CD4-positive, alpha-beta T cell treated with Interleukin-1 beta for 1 hour (primary cell): ENCODE results near the gene MYO10.

Experiments
- DNase-seq, 2 donors: peaks; one replicate each; pipeline ENCODE4 v3.0.0-alpha.2; 2020 to 2022

Gene MYO10

DNA sequence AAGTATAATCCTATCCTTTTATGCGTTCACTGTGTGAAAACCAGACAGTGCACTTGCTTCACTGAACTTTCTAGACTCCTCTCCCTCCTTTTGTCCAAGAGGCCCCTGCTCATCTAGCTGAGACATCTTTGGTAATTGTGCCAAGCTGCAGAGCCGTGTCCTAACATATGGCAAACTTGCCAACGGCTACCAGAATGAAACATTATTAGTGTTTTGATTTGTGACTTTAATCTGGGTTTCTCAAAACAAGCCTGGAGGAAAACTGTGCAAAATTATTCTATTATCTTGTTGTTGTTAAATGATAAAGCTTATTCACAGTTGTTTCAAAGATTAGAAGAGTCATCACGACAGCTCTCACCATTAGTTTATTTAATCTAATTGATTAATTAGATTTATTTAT, 240.3 kb downstream of the MYO10 start:
- DNase-seq: no peak

DNA sequence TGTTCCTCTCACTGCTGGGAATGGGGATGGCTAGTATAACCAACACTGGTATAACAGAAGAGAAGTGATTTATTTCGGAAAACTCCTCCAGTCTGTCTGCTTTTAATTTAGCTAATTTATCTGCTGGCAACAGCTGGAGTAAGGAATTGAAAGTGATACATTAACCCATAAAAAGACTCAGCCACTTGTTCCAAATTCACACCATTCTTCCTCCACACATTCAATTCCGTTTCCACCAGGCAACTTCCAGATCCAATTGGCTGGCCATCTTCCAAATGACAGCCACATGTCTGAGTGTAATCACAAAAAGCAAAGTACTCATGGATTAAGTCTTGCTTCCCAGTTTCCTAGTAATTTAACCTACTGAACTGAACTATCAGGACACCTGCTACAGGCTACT, 242.2 kb downstream of the MYO10 start:
- DNase-seq: no peak

DNA sequence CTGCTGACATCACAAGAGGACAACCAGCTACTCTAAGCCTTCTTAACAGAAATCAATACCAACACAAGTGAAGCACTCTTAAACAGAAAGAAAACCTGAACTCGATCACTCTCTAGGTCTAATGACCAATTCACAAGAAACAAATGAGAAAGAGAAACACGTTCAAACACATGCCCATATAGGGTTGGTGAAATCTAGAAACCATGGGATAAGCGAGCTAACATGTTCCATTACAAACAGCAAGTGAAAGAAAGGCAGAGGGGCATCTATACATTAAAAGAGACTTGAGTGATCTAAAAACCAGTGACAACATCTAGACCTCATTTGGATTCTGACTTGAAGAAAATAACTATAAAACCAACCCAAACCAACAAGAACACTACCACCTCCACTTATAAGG, 244.4 kb downstream of the MYO10 start:
- DNase-seq: no peak

DNA sequence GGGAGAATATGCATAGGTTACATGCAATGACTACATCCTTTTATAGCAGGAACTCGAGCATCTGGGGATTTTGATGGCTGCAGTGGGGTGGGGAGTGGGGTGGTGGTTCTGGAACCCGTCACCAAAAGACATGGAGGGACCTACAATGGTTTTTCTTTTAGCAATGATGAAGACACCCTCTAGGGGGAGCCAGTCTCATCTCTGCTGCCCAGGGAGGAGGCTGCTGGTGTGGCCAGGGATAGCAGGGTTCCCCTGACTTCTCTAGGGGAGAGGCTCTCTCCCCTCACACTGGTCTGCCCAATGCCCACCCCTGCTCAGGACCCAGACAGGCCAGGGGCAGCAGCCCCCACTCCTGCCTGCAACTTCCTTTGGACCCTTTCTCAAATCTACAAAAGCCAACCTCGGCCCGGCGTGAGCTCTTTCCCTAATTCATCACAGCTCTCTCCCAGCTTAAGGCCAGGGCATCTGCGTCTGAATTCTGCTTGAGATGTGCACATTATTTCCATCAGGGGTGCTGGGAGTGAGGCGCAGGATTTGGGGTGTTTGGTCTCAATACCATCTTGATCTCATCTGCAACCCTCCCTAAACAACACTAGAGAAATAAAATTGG, 245.7 kb downstream of the MYO10 start:
- DNase-seq: peak in 1 of 2 donors; percentile 4

DNA sequence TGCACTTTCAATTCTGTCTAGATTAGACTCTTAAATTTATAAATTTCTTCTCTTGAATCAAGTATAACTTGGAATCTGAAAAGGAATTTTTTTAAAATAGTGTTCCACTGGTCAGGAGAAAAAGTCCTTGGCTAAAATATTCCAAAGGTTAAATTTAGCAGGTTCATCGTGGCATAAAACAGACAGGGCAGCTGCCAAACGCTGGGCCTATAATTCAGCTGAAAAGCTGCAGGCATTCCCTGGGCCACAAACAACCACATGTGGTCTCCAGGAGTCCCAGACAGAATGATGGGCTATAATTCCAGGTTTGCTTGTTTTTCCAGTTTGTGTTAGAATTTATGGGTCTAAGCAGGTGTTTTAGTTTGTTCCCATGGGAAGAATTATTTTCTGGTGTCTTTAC, 248.2 kb downstream of the MYO10 start:
- DNase-seq: no peak

DNA sequence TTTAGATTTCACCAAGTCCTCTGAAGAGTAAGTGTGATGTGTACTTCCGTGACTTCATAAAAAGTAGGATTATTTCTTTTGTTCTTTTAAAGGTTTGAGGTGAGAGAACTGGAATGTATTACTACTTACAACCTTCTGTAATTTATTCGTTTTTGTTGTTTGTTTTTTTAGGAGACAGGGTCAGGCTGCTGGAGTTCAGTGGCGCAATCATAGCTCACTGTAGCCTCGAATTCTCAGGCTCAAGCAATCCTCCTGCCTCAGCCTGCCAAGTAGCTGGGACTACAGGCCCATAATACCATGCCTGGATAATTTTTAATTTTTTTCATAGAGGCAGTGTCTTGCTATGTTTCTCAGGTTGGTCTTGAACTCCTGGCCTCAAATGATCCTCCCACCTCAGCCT, 251.0 kb downstream of the MYO10 start:
- DNase-seq: no peak

DNA sequence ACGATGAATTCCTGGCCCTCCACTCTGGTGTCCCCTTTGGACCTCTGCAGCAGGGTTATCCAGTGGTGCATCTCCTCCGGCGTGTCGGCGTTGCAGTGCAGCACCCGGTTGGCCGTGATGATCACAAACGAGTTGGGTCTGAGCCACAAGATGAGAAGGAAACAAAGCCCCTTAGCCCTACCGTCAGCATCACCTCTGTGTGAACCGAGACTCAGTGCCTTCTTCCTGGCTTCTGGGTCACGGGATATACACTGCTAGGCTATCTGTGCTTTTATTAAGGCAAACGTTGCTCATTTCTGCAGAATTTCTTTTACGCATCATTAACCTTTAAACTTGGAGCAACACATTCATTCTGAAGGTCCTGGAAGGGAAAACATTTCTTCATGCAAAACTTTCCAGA, 254.2 kb downstream of the MYO10 start:
- no peak for DNase-seq

DNA sequence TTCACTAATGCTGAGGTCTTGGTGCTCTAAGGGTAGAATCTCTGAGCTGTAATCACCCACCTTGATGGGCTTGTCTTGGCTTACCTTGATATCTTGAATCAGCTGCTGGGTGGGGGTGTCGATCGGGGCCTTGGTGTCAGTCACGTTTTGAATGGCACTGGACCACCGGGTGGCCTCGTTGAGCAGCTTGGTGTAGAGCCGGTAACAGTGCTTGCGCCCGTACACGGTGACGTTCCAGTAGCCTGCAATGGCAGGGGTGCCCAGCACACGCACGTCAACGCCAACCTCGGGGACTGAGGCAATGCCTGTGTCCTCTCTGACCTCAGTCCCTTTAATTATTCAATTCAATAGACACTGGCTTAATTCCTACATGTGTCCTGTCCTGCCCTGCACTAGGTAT, 256.2 kb downstream of the MYO10 start:
- DNase-seq: no peak

DNA sequence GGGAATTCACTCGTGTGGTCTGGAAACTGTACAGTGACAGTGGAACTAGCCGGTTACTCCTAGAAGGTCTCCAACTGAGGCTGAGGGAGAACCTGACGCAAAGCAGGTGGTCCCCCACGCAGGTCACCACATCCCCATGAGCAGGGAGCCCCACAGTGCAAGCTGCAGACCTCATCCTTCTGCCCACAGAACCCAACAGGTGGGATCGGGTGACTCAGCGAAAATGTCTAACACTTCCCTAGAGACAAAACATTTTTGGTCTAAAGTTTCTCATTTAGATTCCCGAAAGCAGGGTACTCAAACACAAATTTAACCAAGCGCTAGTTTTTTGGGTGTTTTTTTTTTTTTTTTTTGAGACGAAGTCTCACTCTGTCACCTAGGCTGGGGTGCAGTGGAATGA, 256.9 kb downstream of the MYO10 start:
- DNase-seq: no peak

DNA sequence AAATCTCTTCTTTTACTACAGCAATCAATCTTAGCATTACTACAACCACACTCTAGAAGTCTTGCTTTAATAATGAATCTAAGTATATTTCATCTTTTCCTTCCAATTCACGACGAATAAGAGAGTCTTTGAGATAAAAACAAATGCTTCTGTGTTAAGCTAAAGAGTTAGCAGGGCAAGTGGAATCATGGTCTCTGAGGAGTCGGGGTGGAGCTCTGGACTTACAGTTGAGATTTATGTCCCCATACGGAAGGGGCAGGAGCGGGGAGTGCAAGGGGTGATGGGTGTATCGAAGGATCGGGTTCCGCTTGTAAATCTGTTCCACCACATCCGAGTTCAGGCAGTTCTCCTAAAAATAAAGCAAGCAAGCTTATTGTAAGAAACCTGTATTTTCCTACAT, 260.3 kb downstream of the MYO10 start:
- no peak for DNase-seq

DNA sequence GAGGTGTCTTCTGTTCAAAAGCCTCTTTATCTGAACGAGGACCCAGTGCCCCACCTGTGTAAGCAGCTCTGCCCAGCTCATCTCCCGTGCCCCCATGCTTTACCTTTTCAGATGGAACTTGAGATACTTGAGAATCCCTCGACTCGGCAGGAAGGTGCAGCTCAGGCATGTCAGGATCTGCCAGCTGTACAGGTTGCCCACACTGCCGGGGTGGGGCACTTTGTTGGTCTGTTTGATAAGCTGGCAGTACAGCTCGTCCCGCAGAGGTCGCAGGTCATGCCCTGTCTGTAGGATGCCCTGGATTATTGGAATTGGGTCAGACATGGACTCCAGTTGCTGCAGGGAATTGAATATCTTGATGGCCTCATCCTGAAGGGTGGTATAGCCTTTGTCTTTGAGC, 261.3 kb downstream of the MYO10 start:
- DNase-seq: no peak

DNA sequence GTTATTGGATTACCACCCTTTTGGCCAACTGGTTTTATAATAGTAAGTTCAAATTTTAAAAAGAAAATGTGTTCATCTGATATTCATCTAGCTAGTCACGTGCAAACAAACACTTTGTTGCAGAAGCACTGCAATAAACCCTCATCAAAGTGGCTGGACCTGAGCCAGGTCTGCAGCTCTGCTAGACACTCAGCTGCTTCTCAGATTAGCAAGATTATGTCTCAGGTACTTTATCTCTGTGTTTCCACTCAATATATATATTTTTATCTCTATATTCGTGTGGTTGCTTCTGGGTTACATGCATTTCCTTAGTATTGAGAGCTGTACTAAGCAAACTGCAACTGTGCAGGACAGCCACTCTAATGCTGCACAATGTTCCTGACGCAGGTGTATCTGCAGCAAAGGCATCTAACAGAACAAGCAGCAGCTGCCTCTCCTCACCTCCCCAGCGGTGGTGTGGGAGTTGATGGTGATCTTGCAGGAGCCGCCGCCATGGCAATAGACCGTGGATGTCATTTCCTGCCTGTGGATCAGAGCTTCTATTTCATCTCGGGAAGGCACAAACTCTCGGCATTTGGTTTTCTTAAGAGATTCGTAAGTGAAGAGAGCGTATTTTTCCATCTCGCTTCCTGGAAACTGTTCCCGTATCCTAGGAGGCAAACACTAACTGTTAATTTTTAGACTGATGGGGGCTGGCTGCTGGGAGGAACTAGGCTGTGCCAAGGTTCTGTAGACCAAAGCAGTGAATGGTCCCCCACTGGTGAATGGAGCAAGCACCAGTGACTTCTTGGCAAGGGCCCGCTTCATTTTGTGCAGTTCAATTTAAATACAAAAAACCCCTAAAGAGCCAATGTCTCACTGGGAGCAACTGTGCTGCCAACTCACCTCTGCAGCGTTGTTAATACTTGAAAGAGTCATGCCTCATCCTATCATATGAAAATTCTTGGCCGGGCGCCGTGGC, 262.6 kb downstream of the MYO10 start:
- peak; percentile 5 to 20 for DNase-seq

DNA sequence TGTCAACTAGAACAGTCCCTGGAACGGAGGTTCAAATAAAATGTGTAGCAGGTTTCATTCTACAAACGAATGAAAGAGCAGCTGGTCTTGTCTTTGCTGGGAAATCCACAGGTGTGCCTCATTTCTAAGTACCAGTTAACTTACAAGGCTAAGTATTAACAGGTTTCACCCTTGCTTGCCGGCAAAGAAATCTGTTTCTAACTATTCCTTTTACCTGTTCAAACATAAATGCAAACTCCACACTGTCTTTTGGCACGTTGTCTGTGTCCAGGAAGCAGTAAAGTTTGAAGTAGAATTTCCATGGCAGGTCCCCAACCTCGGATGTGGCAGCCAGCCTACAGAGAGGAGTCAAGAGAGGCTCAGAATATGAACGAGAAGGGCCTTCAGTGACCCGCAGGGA, 264.9 kb downstream of the MYO10 start:
- DNase-seq: no peak

DNA sequence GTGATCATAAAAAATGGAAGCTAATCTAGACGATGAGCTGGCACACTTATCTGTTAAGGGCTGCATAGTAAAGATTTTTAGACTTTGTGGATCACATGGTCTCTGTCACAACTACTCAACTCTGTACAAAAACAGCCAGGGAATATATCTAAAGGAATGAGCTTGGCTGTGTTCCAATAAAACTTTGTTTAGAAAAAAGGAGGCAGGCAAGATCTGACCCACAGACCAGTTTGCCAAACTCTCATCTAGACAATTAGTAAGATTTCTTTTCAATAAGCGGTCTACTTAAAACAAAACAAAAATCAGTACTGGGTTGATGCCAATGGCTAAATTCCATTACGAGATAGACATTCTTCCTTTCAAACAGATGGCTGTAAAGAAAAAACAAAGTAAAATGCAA, 266.3 kb downstream of the MYO10 start:
- no peak for DNase-seq

DNA sequence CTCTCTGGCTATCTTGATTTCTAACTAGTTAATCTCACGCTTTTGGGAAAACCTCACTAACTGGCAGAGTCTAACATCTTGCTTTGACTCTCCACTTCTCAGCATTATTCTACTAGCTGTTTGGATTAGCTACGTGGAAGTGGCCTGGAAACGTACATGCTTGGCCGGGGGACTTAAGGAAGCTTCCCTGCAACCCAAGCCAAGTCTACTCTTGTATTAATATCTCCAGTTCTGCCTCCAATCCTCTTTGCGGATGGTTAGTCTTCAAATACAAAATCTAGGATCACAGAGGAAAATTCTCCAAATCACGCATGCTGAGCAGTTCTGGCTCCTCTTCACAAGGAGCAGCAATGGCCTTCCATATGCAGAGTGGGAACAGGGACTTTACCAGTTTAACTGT, 267.5 kb downstream of the MYO10 start:
- DNase-seq: no peak

DNA sequence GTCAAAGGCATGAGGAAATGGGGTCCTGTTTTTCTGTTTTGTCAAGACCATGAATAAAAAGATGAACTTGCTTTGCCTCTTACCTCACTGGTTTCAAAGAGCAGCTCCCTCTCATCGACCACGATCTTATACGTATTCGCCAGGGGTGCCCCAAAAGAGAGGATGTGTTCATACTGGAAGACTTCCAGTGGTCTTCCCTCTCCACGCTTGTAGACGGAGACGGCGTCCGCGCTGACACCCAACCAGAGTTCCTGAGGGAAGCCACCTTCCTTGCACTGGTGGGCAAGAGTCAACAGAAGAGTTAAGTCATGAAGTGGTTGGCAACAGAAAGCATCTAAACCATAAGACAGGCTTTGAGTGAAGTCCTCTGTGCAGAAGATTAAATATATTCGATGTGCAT, 267.9 kb downstream of the MYO10 start:
- no peak for DNase-seq

DNA sequence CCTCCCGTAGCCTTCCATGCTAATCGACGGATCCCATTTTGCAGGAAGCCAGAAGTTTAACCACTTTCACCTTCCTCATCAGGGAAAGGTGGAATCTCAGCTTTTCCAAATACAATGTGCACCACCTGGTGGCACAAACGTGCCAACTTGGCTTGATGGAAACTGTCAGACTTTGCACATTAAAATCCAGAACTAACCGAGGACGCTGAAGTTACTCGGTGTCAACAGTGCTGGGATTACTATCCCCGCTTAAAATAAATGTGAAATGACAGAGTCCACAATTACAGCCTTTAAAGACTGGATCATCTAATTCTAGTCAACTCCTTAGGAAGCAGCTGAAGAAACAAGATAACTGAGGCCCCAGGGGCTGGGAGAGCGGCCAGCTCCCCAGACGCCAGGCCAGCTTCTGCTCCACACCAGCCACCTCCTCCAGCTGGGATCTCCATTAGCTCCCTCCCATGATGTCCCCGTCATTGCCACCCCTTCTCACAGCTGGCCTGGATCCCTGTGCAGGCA, 269.1 kb downstream of the MYO10 start:
- DNase-seq: peak; percentile 17 to 25

DNA sequence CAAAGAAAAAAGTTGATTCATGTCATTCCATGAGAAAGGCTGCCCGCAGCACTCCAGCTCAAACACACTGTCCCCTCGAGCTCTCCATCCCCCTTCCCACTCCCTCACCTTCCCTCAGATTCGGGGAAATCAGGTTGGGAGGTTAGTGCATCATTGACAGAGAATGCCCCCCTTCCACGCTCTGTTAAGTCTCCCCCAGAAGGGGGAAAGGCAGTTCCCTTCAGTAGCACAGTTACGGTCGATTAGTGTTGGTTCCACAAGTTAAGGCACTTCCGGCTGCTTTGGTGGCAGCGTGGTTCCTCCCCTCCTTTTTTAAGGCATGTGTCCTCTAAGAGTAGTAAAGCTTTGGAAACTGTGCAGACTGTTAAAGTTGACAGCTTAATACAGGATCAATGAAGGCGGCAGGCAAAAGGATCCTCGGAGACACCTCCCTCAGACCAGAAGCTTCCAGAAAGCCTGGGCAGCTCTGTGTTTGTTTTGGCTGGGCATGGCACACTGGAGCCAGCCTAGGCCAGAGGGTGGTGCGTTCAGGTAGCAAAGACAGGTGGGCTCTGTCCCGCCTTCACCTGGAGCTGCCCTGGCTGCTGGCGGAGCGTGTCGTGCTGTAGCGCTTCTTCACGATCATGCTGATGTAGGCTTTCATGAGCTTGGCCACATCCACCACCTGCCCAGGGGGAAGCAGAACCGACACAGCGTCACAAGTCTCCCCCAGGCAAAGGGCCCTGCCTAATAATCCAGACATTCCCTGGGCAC, 269.8 kb downstream of the MYO10 start:
- no peak for DNase-seq

DNA sequence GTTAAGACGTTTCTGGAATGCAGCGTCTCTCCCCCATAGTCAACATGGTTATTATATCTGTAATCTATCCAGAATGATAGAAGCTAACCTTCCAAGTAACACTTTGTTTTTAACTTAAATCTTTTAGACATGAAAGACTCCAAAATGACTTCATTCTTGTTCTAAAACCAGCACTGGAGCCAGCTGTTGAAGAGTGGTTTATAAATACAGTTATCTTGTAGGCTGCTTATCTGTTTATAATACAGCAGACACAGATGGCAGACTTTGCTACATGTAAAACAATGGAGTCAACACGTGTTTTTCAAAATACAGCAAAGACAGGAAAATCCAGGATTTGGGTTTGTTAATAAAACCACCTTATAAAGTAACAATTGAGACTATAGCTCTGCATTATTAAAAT, 270.5 kb downstream of the MYO10 start:
- no peak for DNase-seq

DNA sequence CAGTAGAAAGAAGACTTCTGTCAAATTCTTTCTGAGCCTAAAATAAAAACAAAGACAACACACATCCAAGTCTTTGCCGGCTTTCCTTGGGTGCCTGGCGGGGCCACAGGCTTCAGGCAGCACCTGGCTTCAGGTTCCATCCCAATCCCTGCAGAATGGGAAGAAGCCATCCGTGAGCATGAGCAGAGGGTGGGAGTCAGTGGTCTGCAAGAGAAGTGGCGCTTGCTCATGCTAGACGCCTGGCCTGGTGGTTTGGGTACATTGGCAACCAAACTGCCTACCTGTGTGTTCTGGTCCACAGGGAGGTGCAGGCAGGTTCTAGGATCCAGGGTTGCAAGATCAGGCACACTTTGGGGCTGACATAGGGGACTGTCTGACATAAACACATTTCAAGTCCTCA, 271.7 kb downstream of the MYO10 start:
- DNase-seq: no peak

DNA sequence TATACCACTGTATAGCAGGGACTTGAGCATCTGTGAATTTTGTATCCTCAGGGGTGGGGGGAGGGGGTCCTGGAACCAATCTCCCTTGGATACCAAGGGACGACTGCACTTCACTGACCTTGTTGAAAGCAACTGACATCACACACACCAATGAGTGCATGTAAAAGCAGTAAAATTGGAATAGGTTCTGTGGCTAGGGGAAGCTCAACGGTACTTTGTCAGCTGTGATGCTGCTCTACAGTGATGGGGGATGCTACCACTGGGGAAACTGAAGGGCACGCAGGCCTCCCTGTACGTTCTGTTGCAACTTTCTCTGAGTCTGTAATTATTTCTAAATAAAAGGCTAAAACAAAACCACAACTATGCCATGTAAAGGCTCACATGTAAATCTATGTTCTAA, 272.2 kb downstream of the MYO10 start:
- DNase-seq: no peak

DNA sequence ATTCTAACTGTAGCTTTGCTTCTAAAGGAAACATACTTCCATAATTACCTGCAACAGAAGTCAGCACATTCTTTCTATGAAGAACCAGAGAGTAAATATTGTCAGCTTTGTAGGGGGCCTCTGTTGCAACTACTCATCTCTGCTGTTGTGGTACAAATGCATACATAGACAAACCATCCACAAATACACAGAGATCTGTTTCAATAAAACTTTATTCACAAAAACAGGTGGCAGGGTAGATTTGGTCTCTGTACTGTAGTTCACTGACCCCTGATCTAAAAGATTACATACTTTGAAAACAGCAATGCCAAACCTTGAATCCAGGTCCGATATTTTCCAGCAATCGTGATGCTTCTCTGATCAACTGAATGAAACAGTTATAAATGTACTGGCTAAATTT, 274.4 kb downstream of the MYO10 start:
- no peak for DNase-seq

DNA sequence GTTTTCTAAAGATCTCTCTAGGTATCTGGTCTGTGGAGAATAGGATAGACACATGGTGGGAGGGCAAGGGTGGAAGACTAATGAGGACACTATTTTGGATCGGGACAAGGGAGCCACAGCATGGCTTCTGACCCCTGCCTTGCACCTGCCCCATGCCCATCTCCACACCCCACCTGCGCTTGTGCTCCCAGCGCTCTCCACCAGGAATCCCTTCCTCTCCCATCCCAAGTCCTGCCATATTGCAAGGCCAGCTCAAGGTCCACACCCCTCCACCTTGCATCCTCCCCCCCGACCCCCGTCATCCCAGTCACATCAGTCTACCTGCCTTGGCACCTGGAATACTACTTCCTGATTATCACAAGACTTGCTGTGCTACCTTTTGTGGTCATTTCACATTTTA, 275.1 kb downstream of the MYO10 start:
- DNase-seq: no peak

DNA sequence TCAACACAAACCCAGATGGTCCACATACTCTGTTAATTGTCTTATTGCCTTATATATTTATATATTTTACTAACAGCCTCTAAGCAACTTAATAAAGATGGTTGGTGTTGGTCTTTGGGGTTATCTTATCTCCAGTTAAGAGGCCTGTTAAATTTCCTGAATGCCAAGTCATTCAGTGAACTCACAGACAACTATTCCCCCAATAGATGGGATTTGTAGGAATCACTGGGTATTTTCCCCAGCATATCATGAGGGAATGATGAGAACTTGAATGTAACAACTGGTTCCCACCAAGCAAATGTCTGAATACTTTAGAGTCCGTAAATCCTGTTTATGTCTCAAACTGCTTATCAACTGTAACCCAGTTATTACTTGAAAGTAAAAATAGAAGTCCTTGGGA, 276.6 kb downstream of the MYO10 start:
- DNase-seq: no peak
